Measurements from ENCODE around the gene LATS2.

Gene LATS2

GRCh38 chr13:21104199-21105019 lies 43.0 kb upstream of the LATS2 start:
- no peak for ATAC-seq
- no peak for TF ChIP-seq CSDC2 (CRISPR knock-in tag; IDR thresholded peaks at IDR 0.05)
- no peak for TF ChIP-seq ZNF70 (CRISPR knock-in tag; IDR thresholded peaks at IDR 0.05)
- TF ChIP-seq ZFP3 (CRISPR knock-in tag; IDR thresholded peaks at IDR 0.05), result no peak
- TF ChIP-seq CSRNP3 (CRISPR knock-in tag; IDR thresholded peaks at IDR 0.05), result no peak
- TF ChIP-seq CREB5 (CRISPR knock-in tag; IDR thresholded peaks at IDR 0.05; ENCODE audit: low read depth), result no peak
- TF ChIP-seq, protein P1, sequence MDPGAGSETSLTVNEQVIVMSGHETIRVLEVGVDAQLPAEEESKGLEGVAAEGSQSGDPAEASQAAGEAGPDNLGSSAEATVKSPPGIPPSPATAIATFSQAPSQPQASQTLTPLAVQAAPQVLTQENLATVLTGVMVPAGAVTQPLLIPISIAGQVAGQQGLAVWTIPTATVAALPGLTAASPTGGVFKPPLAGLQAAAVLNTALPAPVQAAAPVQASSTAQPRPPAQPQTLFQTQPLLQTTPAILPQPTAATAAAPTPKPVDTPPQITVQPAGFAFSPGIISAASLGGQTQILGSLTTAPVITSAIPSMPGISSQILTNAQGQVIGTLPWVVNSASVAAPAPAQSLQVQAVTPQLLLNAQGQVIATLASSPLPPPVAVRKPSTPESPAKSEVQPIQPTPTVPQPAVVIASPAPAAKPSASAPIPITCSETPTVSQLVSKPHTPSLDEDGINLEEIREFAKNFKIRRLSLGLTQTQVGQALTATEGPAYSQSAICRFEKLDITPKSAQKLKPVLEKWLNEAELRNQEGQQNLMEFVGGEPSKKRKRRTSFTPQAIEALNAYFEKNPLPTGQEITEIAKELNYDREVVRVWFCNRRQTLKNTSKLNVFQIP (CRISPR knock-in tag; IDR thresholded peaks at IDR 0.05; ENCODE audit: borderline replicate concordance, low read depth), result no peak
- TF ChIP-seq BACH2 (CRISPR knock-in tag; IDR thresholded peaks at IDR 0.05; ENCODE audit: borderline replicate concordance), result no peak
- no peak for TF ChIP-seq ZC3H10 (CRISPR knock-in tag; IDR thresholded peaks at IDR 0.05)
- no peak for TF ChIP-seq ARNTL (CRISPR knock-in tag; IDR thresholded peaks at IDR 0.05; ENCODE audit: borderline replicate concordance, low read depth)
- no peak for TF ChIP-seq ZNF8 (CRISPR knock-in tag; IDR thresholded peaks at IDR 0.05)
- no peak for TF ChIP-seq PATZ1 (CRISPR knock-in tag; IDR thresholded peaks at IDR 0.05; ENCODE audit: borderline replicate concordance)
- no peak for TF ChIP-seq OSR1 (CRISPR knock-in tag; IDR thresholded peaks at IDR 0.05)
- no peak for TF ChIP-seq PPARA (CRISPR knock-in tag; IDR thresholded peaks at IDR 0.05; ENCODE audit: borderline replicate concordance)
- no peak for TF ChIP-seq ISL1 (CRISPR knock-in tag; IDR thresholded peaks at IDR 0.05)
- TF ChIP-seq, protein P2, sequence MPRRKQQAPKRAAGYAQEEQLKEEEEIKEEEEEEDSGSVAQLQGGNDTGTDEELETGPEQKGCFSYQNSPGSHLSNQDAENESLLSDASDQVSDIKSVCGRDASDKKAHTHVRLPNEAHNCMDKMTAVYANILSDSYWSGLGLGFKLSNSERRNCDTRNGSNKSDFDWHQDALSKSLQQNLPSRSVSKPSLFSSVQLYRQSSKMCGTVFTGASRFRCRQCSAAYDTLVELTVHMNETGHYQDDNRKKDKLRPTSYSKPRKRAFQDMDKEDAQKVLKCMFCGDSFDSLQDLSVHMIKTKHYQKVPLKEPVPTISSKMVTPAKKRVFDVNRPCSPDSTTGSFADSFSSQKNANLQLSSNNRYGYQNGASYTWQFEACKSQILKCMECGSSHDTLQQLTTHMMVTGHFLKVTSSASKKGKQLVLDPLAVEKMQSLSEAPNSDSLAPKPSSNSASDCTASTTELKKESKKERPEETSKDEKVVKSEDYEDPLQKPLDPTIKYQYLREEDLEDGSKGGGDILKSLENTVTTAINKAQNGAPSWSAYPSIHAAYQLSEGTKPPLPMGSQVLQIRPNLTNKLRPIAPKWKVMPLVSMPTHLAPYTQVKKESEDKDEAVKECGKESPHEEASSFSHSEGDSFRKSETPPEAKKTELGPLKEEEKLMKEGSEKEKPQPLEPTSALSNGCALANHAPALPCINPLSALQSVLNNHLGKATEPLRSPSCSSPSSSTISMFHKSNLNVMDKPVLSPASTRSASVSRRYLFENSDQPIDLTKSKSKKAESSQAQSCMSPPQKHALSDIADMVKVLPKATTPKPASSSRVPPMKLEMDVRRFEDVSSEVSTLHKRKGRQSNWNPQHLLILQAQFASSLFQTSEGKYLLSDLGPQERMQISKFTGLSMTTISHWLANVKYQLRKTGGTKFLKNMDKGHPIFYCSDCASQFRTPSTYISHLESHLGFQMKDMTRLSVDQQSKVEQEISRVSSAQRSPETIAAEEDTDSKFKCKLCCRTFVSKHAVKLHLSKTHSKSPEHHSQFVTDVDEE (CRISPR knock-in tag; IDR thresholded peaks at IDR 0.05), result no peak
- no peak for TF ChIP-seq TOX (CRISPR knock-in tag; IDR thresholded peaks at IDR 0.05; ENCODE audit: borderline replicate concordance)
- no peak for TF ChIP-seq ZNF565 (CRISPR knock-in tag; conservative IDR thresholded peaks at IDR 0.05; ENCODE audit: low read depth)
- no peak for TF ChIP-seq TCF4 (CRISPR knock-in tag; IDR thresholded peaks at IDR 0.05; ENCODE audit: borderline replicate concordance)
- no peak for TF ChIP-seq SNAI2 (CRISPR knock-in tag; IDR thresholded peaks at IDR 0.05)

GRCh38 chr13:21101865-21102576 lies 40.6 kb upstream of the LATS2 start:
- ATAC-seq, result no peak
- no peak for TF ChIP-seq CREB5 (CRISPR knock-in tag; IDR thresholded peaks at IDR 0.05; ENCODE audit: low read depth)
- no peak for TF ChIP-seq SNAI2 (CRISPR knock-in tag; IDR thresholded peaks at IDR 0.05)
- TF ChIP-seq, protein P1 (CRISPR knock-in tag; IDR thresholded peaks at IDR 0.05; ENCODE audit: borderline replicate concordance, low read depth), result no peak
- no peak for TF ChIP-seq CSRNP3 (CRISPR knock-in tag; IDR thresholded peaks at IDR 0.05)
- TF ChIP-seq ZNF565 (CRISPR knock-in tag; conservative IDR thresholded peaks at IDR 0.05; ENCODE audit: low read depth), result no peak
- no peak for TF ChIP-seq ZNF8 (CRISPR knock-in tag; IDR thresholded peaks at IDR 0.05)
- no peak for TF ChIP-seq TCF4 (CRISPR knock-in tag; IDR thresholded peaks at IDR 0.05; ENCODE audit: borderline replicate concordance)
- TF ChIP-seq ESRRG (CRISPR knock-in tag; IDR thresholded peaks at IDR 0.05), result no peak
- TF ChIP-seq ZNF70 (CRISPR knock-in tag; IDR thresholded peaks at IDR 0.05), result no peak
- no peak for TF ChIP-seq TOX (CRISPR knock-in tag; IDR thresholded peaks at IDR 0.05; ENCODE audit: borderline replicate concordance)
- TF ChIP-seq ZFP30 (CRISPR knock-in tag; IDR thresholded peaks at IDR 0.05), result no peak
- TF ChIP-seq GLIS3 (CRISPR knock-in tag; IDR thresholded peaks at IDR 0.05), result no peak
- no peak for TF ChIP-seq BACH2 (CRISPR knock-in tag; IDR thresholded peaks at IDR 0.05; ENCODE audit: borderline replicate concordance)
- no peak for TF ChIP-seq CSDC2 (CRISPR knock-in tag; IDR thresholded peaks at IDR 0.05)
- TF ChIP-seq ZFP3 (CRISPR knock-in tag; IDR thresholded peaks at IDR 0.05), result no peak
- TF ChIP-seq ZC3H10 (CRISPR knock-in tag; IDR thresholded peaks at IDR 0.05), result no peak
- TF ChIP-seq PPARA (CRISPR knock-in tag; IDR thresholded peaks at IDR 0.05; ENCODE audit: borderline replicate concordance), result no peak
- TF ChIP-seq ARNTL (CRISPR knock-in tag; IDR thresholded peaks at IDR 0.05; ENCODE audit: borderline replicate concordance, low read depth), result no peak
- no peak for TF ChIP-seq OSR1 (CRISPR knock-in tag; IDR thresholded peaks at IDR 0.05)

All from SK-N-SH treated with all-trans-retinoic acid at 6 μM for 48 hours (cell line).